Measurements from ENCODE around the gene AGMAT.

Gene AGMAT

DNA sequence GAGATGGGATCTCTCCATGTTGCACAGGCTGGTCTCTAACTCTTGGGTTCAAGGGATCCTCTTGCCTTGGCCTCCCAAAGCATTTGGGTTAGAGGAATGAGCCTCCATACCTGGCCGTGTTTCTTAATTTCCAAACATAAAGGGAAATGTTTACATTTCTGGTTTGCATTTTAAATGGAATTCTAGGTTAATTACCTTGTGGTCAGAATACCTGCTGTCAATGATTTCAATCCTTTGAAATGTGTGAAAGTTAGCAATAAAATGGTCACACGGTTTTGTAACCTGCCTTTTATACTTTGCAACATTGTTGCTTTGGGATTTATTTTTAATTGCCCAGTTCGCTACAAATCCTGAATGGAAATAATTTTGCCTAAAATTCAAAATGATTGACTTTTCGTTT is 26.3 kb downstream of the AGMAT start:
- DNase-seq: no peak

DNA sequence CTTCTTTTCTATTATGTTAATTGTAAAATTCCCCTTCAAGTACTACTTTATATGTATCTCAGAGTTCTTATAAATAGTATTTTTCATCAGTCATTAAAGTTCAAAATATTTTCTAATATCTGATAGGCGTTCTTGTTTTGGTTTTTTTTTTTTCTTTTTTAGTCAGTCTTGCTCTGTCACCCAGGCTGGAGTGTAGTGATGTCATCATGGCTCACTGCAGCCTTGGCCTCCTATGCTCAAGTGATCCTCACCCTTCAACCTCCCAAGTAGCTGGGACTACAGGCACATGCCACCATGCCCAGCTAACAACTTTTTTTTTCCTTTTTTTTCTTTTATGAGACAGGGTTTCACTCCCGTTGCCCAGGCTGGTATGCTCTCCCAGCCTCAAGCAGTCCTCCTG is 27.3 kb downstream of the AGMAT start:
- DNase-seq: no peak

DNA sequence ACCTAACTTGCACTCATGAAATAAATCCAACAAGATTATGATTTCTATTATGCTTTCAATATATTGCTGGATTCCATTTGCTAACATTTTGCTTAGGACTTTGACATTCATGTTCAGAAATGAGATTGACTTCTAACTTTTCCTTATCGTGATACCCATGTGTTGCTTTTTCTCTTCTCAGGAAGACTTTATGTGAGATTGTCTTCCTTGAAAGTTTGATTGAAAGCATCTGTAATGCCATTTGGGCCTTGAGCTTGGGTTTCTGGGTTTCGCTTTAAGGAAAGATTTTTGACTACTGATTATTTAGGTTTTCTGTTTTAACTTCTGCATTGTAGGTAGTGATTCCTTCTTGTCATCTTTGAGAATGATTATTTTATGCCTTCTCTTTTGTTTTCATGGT is 27.8 kb downstream of the AGMAT start:
- no peak for DNase-seq

DNA sequence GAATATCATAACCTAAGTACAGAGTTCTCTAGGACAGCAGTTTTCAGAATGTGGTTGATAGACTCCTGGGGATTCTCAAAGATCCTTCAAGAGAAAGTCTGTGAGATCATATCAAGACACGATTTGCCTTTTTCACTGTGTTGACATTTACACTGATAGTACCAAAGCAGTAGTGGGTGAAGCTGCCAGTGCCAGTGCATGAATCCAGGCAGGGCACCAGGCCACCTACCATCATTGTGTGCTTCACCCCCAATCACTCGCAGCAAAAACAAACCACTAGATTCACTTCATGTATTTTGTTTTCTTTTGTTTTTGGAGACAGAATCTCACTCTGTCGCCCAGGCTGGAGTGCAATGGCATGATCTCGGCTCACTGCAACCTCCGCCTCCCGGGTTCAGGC is 34.3 kb downstream of the AGMAT start:
- DNase-seq: no peak

DNA sequence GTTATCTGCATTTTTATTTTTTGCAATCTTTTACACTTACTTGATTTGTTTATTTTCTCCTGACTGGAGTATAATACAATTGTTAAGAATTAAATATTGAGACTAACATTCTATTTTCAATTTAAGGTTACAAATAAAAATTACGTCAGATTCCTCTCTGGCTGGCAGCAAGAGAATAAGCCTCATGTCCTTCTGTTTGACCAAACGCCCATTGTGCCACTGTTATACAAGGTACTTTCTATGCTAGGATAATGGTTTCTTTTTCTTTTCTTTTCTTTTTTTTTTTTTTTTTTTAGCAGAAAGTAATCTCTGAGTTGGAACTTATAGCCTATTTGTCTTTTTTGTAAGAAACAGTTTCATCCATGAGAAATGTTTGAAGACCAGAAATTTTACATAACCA is 38.2 kb downstream of the AGMAT start:
- DNase-seq: no peak

DNA sequence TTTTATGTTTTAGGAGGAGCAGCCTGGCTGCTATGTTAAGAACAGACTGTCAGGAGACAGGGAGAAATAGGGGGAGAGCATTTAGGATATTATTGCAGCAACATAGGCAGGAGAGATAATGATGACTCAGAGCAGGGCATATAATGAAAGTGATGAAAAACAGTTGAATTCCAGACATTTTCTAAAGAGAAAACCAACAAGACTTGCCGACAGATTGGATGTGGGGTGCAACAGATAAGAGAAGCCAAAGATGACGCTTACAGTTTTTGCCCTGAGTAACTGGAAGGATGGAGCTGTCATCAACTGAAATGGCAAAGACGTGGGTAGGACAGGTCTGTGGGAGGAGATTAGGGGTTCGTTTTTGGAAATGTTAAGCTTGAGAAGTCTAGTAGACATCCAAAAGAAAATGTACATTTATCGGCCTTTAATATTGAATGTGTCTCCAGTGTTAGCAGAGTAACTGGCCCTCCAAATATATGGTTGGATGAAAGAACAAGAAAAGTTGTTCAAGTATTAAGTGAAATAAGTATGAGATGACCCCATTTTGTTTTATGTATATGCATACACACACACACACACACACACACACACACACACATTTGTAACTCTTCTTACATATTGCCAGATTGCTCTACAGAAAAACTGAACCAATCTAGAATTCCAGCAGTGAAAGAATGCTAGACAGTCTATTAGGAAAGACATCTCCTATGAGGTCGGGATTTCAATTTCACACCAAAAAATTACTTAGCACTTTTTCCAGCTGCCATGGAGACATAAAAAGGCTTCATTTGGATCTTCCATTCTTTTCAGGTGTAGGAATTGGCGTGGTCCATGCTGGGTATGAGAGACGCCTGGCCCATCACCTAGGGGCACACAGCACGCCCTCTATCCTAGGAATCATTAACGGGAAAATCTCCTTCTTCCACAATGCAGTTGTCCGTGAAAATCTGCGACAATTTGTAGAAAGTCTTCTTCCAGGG is 41.0 kb downstream of the AGMAT start:
- DNase-seq: no peak

DNA sequence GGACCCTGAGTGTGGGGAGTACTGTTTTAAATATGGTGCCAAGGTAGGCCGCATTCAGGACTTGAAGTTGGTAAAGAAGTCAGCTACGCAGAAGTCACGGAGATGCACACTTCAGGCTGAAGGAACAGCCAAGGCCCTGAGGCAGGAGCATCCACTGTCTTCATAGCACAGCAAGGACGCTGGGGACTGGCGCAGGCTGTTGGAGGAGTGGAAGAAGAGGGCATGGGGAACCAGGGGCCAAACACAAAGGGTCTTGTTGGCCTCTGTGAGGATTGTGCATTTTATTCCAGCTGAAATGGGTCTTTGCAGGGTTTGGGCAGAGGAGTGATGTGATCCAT is 41.6 kb downstream of the AGMAT start:
- no peak for DNase-seq

DNA sequence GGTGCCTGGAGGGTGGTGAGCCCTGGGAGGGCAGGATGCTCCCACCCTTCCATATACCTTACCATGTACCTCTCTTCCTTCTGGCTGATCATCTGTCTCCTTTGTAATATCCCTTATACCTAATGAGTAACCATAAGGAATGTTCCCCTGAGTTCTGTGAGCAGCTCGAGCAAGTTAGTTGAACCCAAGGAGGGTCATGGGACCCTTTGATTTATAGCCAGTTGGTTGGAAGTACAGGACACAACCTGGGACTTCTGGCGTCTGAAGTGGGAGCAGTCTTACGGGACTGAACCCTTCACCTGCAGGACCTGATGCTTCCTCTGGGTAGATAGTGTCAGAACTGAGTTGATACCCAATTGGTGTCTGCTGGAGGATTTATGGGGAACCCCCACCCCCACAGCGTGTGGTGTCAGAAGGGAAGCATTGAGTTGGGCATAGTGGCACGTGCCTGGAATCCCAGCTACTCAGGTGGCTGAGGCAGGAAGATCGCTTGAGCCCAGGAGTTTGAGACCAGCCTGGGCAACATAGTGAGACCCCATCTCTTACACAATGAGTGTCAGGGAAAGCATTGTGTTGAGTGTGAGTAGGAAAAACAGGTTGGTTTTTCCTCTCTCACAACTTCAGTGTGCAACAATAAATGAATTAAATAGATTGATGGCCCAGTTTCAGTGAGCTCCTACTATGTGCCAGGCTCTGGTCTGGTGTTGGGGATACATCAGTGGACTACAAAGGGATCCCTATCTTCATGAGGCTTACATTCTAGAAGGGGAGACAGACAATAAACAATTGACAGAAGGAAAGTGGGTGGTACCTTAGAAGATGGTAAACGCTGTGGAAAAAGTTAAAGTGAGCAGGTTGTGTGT is 42.2 kb downstream of the AGMAT start:
- no peak for DNase-seq

DNA sequence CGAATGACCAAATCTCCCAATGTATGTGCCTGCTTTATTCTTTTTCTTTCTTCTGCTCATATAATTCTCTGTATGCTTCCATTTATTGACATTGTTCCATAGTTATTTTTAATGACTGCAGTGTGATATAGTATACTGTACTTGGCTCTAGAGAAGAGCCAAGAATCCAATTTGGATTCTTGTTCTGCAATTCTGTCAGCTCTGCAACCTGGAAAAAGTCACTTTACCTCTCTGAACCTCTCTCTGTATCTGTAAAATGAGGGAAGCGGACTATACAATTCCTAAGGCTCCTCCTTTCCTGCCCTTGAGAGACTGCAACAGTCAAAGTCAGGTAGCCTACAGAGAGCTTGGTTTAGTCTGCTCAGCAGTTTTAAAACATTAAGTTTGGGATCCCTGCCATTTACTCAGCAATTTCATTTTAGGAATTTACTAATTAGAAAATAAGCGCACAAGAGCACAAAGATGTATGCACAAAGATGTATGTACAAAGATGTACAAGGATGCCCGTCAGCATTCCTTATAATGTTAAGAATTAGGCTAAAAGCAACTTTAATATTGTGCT is 43.5 kb downstream of the AGMAT start:
- DNase-seq: no peak

DNA sequence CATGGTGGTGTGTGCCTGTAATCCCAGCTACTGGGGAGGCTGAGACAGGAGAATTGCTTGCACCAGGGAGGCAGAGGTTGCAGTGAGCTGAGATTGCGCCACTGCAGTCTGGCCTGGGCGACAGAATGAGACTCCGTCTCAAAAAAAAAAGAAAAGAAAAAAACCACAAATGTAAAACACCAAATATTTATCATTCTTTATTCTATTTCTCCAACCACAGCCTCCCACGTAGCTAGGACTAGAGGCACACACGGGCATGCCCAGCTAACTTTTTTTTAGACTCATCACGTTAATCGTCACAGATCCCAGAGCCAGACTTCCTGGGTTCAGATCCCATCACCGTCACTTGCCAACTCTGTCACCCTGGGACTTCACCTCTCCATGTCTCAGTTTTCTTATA is 44.7 kb downstream of the AGMAT start:
- no peak for DNase-seq

DNA sequence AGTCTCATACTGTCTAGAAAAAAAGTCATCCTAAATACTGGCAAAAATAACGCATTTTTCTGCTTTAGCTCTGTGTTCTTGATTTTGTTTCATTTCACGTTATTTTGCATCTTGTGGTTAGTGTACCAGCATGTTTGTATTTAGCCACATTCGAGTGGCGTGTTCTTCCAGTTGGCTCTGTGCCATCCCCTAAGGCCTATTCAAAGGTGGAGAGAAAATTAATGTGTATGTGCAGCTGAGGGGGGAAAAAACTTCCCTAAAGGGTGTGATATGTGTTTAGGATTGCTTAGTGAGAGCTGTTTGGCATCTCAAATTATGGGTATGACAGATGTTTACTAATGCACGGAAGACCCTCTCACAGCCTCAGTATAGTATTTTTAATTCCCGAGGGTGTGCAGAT is 46.1 kb downstream of the AGMAT start:
- peak; percentile 74 for DNase-seq

DNA sequence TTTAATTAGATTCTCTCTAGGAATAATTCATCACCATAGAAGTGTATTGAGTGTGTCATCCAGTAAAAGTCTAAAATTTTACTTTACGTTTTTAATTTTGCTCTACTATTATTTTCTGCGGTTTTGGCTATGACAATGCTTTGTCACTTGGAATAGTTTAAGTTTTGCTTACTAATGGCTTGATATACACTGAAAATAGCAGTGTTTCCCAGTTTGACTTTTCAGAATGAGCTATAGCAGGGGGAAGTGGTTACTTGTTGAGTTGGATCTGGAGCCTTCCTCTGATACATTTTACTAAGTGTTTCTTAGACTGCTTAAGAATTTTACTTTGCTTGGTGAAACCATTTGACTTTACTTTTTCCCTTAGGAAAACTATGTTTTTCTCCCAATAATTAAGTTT is 53.2 kb downstream of the AGMAT start:
- no peak for DNase-seq

DNA sequence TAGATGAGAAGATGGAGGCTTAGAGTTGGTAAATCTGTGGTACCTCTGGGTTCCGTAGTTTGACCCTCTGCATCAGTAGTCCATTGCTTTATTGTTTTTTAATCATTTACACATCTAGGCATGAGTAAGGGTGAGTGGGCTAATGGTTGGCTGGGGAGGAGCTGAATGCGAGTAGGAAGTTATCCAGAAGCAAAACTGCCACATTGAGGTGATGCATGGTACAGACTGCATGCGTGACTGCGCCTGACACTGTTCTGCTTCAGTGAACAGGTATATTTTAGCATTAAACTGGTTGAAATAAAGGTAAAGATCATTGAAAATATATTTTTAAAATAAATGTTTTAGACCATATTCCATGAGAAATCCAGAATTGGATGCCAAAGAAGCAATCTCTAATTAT is 53.8 kb downstream of the AGMAT start:
- DNase-seq: no peak

DNA sequence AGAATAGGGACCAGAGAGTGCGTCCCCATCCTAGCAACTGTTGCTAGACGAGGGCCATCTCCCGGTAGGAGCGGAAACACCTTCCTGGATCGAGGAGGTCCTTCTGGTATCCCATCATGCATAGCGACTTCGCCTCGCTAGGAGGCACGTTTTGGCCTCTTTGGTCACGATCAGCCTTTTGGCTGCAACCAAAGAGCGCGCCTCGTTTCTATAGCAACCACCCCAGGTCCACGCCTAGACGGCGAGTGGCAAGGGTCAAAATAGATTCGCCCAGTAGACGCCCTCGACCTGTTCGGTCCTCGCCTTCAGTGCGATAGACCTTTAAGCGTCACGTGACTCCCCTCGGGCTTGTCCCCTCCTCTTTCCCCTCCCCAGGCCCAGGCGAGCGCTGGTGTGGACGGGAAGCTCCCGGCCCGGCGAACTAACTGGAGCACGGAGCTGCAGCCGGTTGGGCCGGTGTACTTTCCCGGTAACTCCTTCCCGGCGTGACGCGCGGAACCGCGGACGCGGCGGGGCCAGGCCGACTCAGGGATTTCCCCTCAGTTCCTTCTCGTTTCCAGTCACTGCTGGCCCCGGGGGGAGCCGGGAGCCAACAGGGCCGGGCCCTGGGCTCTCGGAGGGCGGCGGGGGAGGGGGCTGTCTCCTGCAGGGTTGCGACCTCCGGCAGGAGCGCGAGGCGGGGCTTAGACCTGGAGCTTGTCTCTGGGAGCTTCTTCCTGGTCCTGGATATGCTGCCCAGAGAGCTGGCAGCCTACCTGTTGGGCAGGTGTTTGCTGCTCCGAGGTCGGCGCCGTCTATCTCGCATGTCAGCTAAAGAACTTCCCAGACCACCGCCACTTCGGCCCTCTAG is 58.1 kb downstream of the AGMAT start, which contains the start of gene DNAJC16:
DNAJC16 (plus strand) TSS at position 359 of the 850 bp plus-strand sequence. CDS start 2,258 bp downstream, outside the sequence.
- peak; percentile 99 for DNase-seq

DNA sequence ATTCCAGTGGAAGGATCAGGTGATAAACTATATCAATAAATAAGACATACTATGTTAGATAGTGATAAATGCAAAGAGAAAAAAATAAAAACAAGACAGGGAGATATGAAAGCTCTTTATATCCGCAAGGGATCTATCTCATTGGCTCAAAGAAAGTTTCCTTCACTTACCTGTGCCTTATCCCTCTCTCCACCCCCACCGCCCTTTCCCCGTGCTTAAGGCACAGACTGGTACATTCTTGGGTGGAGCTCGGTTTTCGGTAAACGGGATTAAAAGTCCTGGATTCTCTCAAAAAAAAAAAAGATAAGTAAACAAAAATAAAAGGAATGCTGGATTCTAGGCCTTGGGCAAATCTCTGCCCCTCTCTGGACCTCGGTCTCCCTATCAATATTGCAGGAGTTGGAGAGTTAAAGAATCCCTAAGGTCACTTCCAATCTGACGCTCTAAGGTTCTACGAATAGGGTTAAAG is 58.8 kb downstream of the AGMAT start:
- DNase-seq: no peak

DNA sequence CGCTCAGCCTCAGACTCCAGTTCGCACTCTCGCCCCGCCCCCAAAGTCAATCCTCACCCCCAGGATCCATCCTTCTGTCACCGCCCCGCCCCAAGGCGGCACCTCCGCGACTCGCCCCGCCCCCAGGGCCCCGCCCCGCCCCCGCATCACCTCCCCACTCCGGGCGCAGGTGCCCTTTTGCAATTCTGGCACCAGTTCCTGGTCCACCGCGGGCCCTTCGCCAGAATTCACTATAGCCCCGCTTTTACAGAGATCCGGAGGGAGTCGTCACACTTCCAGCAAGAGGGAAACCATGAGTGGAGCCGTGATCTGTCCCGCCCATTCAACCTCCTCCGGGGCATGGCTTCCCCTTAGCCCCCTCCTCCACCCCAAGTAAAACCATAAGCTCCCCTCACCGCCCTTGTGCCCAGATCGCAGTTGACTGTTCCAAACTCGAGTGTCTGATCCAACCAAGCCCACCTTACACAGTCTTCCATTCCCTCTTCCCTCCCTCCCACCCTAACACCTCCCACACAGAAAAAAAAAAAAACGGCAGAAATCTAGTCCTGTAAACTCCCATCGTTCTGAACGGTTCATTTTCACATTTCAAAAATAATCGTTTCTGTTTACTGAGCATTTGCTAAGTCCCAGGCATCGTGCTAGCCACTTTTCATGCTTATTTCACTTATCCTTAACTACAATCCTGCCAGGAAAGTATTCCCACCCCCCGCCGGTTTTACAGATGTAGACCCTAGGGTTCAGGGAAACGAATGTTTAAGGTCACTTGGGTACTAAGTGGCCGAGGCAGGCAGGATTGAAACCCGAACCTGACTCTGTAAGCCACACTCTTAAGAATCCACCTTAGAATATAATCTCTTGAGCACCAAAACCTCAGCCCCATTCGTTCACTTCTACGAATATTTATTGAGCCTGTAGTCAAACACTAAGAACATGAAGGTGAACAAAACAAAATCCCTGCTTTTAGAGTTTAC is 59.5 kb downstream of the AGMAT start:
- peak; percentile 68 for DNase-seq

DNA sequence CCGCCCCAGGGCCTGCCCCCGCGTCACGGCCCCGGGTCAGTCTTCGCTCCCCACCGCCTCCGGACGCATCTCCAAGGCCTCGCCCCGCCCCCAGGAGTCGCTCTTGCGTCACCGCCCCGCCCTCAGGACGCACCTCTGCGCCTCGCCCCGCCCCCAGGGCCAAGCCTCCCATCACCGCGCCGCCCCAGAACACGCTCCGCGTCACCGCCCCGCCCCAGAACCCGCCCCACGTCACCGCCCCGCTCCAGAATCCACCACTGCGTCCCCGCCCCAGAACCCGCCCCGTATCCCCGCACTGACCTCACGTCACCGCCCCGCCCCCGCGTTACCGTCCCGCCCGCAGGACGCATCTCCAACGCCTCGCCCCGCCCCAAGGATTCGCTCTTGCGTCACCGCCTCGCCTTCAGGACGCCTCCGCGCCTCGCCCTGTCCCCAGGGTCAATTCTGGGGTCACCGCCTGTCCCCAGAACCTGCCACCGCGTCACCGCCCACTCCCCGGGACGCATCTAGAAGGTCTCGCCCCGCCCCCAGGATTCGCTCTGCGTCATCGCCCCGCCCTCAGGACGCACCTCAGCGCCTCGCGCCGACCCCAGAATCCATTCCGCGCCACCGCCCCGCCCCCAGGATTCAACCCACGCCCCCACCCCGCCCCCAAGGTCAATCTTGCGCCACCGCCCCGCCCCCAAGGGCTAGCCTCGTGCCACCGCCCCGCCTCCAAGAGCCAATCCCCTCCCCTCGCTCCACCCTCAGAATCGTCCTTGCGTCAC is 60.4 kb downstream of the AGMAT start:
- DNase-seq: peak; percentile 98

DNA sequence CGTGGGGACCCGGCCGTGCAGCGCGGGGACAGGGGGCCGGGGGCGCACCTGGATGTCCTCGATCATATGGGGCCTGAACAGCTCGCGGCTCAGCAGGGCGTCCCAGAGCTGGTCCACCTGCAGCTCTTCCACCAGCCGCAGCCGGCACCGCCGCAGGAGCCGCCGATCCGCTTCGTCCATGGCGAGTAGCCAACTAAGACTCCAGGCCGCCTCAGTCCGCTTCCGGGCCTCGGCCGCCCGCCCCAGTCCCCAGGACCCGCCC is 60.9 kb downstream of the AGMAT start, which contains the start of gene CASP9:
CASP9 (minus strand) TSS at position 195 of the 262 bp plus-strand sequence; CDS start at position 180, 15 bp downstream.
- no peak for DNase-seq

DNA sequence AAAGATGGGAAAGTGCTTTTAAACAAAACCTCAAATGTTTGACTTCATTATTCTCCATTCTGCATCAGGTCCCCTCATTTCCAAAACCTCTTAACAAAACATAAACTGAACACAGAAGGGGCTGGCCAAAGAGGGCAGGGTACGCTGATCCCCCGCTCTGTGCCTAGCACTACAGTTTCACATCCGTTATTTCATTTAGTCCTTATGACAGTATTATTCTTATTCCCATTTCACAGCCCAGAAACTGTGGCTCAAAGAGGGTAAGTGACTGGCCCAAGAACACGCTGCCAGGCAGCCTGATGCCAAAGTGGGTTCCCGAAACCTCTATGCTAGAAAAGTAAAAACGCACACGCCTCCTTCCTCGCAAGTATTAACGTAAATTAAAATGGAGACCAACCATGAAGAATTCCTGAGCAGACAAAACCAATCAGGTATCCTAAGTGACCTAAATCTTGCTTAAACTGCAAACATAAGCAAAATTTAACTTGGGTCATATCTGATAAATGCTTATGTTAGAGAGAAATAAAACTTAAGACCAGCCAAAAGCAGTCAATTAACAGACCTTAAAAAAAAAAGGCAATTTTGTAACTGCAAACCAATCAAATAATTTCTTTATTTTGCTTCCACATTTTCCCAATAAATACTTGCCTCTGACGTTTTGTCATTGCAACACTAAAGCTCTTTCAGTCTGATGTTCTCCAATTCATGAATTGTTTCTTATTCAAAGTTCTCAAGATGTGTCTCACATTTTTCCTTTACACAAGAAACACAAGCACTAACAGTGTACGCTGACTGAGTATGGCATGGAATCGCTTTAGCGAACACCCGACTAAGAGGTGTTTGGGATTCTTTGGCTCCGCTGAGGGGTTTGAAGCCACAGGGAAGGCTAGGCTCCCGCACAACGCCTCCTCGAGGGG is 61.5 kb downstream of the AGMAT start:
- DNase-seq: peak; percentile 63

Measured in DMS79 treated with DMSO at 0.1 percent for 48 hours (cell line).